ENCODE measurements around the gene TRIM46.
A peak's percentile ranks its signal among the peaks of the same experiment; 100 is the strongest.

DNA sequence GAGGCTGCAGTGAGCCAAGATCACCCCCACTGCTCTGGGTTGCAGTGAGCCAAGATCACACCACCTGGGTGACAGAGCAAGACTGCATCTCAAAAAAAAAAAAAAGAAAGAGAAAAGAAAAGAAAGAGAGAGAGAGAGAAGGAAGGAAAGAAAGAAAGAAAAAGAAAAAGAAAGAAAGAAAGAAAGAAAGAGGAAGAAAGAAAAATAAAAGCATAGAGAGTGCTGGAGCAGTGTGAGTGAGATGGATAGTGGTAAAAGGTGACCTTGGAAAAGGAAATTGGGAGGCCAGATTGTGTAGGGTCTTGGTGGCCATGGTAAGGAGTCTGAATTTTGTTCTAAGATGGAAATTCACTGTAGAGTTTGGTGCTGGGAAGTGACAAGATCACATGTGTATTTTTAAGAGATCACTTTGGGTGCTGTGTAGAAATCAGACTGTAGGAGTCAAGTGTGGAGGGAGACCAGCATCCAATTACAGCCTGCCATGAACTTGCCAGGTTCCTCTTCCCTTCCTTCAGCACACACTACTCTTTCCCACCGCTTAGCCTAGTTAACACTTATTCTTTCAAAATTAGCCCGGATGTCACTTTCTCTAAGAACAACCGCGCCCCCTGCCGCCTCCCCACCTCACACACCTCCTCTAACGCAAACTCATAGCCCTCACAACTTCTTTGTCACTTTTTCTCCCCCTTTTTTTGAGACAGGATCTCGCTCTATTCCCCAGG is 52.7 kb downstream of the TRIM46 start:
- TF ChIP-seq, protein P1, sequence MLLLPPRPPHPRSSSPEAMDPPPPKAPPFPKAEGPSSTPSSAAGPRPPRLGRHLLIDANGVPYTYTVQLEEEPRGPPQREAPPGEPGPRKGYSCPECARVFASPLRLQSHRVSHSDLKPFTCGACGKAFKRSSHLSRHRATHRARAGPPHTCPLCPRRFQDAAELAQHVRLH (CRISPR knock-in tag; IDR thresholded peaks at IDR 0.05; ENCODE audit: borderline replicate concordance, low read depth) = no peak
- TF ChIP-seq TMF1 (CRISPR knock-in tag; IDR thresholded peaks at IDR 0.05; ENCODE audit: low read depth) = no peak
- TF ChIP-seq, protein P2, sequence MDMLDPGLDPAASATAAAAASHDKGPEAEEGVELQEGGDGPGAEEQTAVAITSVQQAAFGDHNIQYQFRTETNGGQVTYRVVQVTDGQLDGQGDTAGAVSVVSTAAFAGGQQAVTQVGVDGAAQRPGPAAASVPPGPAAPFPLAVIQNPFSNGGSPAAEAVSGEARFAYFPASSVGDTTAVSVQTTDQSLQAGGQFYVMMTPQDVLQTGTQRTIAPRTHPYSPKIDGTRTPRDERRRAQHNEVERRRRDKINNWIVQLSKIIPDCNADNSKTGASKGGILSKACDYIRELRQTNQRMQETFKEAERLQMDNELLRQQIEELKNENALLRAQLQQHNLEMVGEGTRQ (IDR thresholded peaks at IDR 0.05; ENCODE audit: low read depth, low read length) = no peak
- TF ChIP-seq, protein P2 (CRISPR knock-in tag; IDR thresholded peaks at IDR 0.05; ENCODE audit: borderline replicate concordance) = no peak
- no peak for TF ChIP-seq ETV6 (CRISPR knock-in tag; conservative IDR thresholded peaks at IDR 0.05)
- TF ChIP-seq, protein P3, sequence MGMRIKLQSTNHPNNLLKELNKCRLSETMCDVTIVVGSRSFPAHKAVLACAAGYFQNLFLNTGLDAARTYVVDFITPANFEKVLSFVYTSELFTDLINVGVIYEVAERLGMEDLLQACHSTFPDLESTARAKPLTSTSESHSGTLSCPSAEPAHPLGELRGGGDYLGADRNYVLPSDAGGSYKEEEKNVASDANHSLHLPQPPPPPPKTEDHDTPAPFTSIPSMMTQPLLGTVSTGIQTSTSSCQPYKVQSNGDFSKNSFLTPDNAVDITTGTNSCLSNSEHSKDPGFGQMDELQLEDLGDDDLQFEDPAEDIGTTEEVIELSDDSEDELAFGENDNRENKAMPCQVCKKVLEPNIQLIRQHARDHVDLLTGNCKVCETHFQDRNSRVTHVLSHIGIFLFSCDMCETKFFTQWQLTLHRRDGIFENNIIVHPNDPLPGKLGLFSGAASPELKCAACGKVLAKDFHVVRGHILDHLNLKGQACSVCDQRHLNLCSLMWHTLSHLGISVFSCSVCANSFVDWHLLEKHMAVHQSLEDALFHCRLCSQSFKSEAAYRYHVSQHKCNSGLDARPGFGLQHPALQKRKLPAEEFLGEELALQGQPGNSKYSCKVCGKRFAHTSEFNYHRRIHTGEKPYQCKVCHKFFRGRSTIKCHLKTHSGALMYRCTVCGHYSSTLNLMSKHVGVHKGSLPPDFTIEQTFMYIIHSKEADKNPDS (CRISPR knock-in tag; IDR thresholded peaks at IDR 0.05) = no peak
- TF ChIP-seq ZNF749 (CRISPR knock-in tag; IDR thresholded peaks at IDR 0.05; ENCODE audit: borderline replicate concordance) = no peak
- TF ChIP-seq, protein P4, sequence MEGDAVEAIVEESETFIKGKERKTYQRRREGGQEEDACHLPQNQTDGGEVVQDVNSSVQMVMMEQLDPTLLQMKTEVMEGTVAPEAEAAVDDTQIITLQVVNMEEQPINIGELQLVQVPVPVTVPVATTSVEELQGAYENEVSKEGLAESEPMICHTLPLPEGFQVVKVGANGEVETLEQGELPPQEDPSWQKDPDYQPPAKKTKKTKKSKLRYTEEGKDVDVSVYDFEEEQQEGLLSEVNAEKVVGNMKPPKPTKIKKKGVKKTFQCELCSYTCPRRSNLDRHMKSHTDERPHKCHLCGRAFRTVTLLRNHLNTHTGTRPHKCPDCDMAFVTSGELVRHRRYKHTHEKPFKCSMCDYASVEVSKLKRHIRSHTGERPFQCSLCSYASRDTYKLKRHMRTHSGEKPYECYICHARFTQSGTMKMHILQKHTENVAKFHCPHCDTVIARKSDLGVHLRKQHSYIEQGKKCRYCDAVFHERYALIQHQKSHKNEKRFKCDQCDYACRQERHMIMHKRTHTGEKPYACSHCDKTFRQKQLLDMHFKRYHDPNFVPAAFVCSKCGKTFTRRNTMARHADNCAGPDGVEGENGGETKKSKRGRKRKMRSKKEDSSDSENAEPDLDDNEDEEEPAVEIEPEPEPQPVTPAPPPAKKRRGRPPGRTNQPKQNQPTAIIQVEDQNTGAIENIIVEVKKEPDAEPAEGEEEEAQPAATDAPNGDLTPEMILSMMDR (CRISPR knock-in tag; IDR thresholded peaks at IDR 0.05) = peak; percentile 72
- TF ChIP-seq YY1 (IDR thresholded peaks at IDR 0.05; ENCODE audit: insufficient read depth, insufficient replicate concordance, low read depth, low read length) = no peak
- no peak for TF ChIP-seq RXRA (CRISPR knock-in tag; IDR thresholded peaks at IDR 0.05)
